HG03442 (cell line): ENCODE measurements around the gene MLST8.
"Not testable (repeated sequence)": the region's sequence is repeated elsewhere in the genome, so short reads cannot be mapped to it uniquely, and the experiment has no call there.

Experiments
- ATAC-seq: cut with Tn5 transposase; IDR thresholded peaks from one replicate; pipeline ENCODE4 v1.9.1; 2021; ENCODE audit warnings: mild to moderate bottlenecking, moderate library complexity; ENCODE audit not compliant: unreplicated experiment

The MLST8 gene

GRCh38 chr16:2231016-2231931 lies 26.0 kb downstream of the MLST8 start:
- no peak for ATAC-seq

DNA sequence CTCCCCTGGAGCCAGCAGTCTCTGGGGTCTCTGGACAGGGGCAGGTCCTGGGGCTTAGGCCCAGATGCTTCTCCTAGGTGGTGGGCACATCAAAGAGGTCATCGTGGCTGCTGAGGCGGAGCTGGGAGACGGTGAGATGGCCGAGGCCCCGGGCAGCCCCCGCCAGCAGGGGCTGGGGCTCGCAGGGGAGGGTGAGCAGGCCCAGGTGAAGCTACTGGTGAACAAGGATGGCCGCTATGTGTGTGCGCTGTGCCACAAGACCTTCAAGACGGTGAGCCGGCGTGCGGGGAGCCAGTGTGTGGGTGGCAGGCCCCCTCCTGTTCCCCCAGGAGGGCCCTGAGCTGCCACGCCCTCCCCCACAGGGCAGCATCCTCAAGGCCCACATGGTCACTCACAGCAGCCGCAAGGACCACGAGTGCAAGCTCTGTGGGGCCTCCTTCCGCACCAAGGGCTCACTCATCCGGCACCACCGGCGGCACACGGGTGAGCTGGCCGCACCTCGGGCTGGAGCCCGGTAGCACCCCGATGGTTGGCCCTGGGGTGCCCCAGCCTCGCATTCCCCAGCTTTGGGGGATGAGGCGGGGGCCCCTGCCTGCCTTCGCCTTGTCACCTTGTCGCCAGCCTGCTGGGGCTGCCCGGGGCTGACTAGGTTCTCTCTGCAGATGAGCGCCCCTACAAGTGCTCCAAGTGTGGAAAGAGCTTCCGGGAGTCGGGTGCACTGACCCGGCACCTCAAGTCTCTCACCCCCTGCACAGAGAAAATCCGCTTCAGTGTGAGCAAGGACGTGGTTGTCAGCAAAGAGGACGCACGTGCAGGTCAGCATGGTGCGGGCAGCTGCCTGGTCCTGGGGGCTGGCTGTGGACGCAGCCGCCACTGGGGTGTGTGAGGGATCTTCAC lies 27.1 kb downstream of the MLST8 start:
- ATAC-seq = no peak

GRCh38 chr16:2233046-2233775 lies 28.0 kb downstream of the MLST8 start:
- ATAC-seq = no peak

GRCh38 chr16:2233872-2234812 lies 28.9 kb downstream of the MLST8 start:
- ATAC-seq = no peak

DNA sequence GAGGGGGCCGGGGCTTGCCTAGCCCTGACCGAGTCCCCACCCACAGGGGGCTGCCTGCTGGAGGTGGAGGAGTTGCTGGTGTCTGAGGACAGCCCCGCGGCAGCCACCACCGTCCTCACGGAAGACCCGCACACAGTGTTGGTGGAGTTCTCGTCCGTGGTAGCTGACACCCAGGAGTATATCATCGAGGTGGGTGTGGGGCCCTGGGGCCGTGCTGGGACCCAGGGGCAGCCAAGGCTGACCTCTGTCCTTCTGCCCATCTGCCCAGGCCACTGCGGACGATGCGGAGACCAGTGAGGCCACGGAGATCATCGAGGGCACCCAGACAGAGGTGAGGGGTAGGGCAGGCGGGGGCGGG lies 29.5 kb downstream of the MLST8 start:
- no peak for ATAC-seq

GRCh38 chr16:2235234-2235651 lies 30.0 kb downstream of the MLST8 start:
- no peak for ATAC-seq

- ATAC-seq = no peak
These were observed 30.6 kb downstream of the MLST8 start for GRCh38 chr16:2235695-2236336.

GRCh38 chr16:2236337-2237101 lies 31.3 kb downstream of the MLST8 start, which contains the start of gene DNASE1L2:
DNASE1L2 (plus strand) TSS chr16:2236444; CDS start chr16:2236817, 373 bp downstream.
- ATAC-seq = no peak

DNA sequence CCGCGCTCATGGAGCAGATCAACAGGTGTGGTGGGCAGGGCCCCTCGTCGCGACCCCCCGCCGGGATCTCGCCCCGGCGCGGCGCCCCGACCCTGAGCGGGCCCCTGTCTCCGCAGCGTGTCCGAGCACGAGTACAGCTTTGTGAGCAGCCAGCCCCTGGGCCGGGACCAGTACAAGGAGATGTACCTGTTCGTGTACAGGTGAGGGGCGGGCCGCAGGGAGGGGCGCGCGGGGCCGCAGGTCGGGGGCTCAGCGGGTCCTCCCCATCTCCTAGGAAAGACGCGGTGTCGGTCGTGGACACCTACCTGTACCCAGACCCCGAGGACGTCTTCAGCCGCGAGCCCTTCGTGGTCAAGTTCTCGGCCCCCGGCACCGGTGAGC lies 31.8 kb downstream of the MLST8 start:
- no peak for ATAC-seq

DNA sequence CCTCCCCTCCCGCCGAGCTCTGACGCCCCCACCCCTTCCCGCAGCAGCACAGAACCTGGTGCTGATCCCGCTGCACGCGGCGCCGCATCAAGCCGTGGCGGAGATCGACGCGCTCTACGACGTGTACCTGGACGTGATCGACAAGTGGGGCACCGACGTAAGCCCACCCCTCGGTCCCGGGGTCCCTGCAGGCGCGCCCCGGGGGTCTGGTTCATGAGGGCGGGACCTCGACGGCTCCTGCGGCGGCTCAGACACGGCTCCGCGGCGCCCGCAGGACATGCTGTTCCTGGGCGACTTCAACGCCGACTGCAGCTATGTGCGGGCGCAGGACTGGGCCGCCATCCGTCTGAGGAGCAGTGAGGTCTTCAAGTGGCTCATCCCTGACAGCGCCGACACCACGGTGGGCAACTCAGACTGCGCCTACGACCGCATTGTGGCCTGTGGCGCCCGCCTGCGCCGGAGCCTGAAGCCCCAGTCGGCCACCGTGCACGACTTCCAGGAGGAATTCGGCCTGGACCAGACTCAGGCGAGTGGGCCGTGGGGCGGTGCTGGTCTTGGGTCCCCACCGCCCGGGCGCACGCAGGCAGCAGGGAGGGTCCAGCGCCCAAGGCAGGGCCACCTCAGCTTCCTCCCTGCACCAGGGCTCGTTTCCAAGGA lies 32.4 kb downstream of the MLST8 start:
- ATAC-seq = no peak

DNA sequence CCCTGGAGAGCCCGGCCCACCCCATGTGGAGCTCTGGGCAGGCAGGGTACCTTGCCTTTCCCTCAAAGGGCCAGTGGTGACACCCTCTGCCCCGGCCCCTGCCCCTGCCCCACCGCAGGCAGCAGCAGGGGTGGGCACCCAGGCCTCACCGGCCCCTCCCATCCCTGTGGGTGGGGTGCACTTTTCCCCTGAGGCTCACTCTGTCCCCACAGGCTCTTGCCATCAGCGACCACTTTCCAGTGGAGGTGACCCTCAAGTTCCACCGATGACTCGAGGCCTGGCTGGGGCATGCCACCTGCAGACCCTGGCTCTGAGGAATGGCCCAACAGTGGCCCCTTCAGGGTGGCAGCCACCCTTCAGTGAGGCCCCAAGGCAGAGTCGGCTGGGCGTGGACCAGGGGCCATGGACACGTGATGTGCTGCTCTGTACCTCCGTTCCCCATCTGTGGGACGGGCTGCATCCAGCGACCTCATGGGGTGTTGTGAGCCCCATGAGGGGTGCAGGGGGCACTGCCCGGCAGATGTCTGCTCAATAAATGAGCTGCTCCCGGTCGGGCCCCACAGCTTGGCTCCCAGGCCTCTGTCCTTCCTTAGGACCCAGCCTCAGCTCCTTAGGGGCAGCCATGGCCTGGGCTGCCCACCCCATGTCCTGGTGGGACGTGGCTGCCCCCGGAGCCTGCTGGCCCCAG lies 33.0 kb downstream of the MLST8 start:
- ATAC-seq = no peak

DNA sequence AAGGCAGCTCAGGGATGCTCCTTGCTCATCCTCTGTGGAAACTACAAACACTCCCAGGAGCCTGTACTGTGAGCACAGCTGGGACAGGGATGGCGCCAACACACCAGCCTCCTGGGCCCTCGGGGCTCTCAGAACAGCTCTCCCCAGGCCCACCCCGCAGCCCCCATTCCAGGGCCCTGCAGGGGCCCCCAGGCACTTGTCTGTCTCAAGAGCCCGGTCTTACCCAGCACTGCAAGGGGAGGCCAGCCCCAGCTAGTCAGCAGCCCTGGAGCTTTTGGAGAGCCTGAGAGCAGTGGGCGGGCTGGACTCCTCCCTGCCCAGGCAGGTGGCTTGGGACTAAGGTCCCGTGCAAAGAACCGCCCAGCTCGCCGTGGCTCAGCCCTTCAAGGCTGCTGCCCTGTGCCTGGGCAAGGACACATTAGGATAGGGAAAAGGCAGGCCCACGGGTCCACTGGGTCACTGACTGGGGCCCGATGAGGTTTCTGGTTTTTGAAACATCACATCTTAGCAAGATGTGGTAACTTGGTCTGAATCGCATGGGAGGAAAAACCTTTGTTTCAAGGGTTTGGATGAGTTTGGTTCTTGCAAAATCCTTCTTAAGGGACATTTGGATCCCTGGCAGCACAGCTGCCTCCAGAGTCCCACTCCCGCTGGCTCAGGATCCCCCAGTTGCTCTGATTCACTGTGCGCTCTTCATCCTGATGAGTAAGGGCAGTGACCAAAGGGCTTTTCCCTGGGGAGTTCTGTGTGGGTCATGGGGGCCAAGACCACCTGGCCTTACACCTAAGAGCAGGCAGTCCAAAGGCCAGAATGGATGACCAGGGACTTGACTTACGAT lies 33.8 kb downstream of the MLST8 start:
- no peak for ATAC-seq

DNA sequence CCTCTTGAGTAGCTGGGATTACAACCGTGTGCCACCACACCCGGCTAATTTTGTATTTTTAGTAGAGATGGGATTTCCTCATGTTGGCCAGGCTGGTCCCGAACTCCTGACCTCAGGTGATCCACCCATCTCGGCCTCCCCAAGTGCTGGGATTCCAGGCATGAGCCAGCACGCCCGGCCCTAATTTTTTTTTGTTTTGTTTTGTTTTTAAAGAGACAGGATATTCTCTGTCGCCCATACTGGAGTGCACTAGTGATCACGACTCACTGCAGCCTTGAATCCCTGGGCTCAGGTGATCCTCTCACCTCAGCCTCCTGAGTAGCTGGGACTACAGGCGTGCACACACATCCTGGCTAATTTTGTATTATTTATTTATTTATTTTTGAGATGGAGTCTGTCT lies 35.1 kb downstream of the MLST8 start:
- ATAC-seq = not testable (repeated sequence)

DNA sequence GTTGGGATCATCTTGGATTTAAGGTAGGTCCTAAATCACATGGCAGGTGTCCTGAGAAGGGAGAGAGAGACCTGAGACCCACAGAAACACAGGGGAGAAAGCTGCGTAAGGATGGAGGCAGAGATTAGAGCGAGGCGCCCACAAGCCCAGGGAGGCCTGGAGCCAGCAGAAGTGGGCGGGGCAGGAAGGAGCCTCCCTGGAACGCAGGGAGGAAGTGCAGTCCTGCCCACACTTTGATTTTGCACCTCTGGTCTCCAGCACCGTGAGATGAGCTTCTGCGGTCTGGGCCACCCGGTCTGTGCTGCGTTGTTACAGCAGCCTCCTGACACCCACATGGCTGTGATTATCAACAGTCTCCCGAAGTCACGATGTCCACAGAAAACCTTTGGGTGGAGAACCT lies 37.3 kb downstream of the MLST8 start:
- ATAC-seq = no peak

GRCh38 chr16:2243031-2243528 lies 37.8 kb downstream of the MLST8 start:
- no peak for ATAC-seq

DNA sequence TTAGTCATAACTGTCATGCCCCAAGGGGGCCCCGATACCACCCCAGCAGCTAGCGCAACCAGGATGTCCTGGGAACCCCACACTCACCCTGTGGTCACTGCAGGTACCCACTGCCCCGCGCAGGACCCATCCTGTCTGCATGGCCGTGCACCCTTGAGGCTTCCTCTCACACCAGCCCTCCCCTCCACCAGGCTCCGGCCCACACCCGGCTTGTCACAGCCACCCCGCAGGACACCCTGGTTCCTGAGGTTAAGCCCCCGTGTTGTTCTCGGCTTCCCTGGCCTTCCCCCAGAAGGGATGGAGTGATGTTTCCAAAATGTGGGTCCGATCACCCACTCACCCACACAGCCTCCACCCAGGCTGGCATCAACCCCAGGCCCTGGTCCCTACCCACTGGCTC lies 38.5 kb downstream of the MLST8 start:
- no peak for ATAC-seq

DNA sequence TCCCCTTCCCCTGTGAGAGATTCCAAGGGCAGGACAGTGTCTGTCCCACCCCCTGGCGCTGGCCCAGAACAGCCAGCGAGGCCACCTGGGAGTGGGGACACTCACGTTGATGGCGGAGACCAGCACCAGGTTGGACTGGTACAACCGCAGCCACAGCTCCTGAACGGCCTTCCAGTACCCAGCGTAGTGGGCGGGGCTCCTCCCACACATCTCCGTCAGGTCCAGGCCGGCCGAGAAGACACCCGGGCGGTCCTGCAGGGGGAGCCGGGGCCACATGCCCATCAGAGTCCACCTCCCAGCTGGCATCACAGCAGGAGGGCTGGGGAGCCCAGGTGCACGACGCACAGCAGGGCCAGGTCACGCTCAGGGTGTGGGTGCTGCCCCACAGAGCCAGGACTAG lies 39.0 kb downstream of the MLST8 start:
- no peak for ATAC-seq
